GM12878 (cell line): ENCODE measurements around the gene CHSY3. TPM values are rescaled to one million over a fixed set of nuclear protein-coding genes. Genes with fewer than 3 reads are reported as not detected.

ENCODE experiments used
- ATAC-seq: fragments of 200-7000 bp; cut with Tn5 transposase; 3 replicates; pipeline ENCODE4 v1.9.1; 2020; ENCODE audit warnings: mild to moderate bottlenecking, moderate library complexity
- BruUV-seq: library from RNA; stranded (reverse); fragments of 400-500 nt; replicated peaks from 2 replicates; lab custom pipeline; 2021; lab: Mats Ljungman, UMichigan
- CTCF ChIA-PET: fragments of 300-600 bp; sonication (Branson Sonifier 250); formaldehyde crosslinking; extraction: SDS; loops from one replicate; lab custom pipeline; 2021; ENCODE audit warnings: inconsistent platforms; lab: Yijun Ruan, JAX
- POLR2A ChIA-PET: fragments of 350-600 bp; formaldehyde crosslinking; extraction: SDS; loops from one replicate; lab custom pipeline; 2021; ENCODE audit warnings: inconsistent platforms; lab: Charles Lee
- RAD21 ChIA-PET: fragments of 300-600 bp; sonication (Branson Sonifier 250); formaldehyde crosslinking; loops from one replicate; lab custom pipeline; 2023; ENCODE audit warnings: antibody characterized with exemption; ENCODE audit not compliant: unreplicated experiment; lab: Charles Lee
- SMC1A ChIA-PET: fragments of 300-600 bp; sonication (Branson Sonifier 250); formaldehyde crosslinking; loops from one replicate; lab custom pipeline; 2023; ENCODE audit not compliant: unreplicated experiment, uncharacterized antibody; lab: Charles Lee
- DNase-seq: peaks from one replicate; pipeline ENCODE4 v3.0.0-alpha.2; 2011; ENCODE audit warnings: low read depth, low spot score
- FAIRE-seq: peaks from 3 replicates; lab custom pipeline; 2011; peaks lifted over from hg19 to GRCh38; lab: Jason Lieb, UNC
- H2AFZ ChIP-seq: 2 replicates; pipeline ENCODE4 v1.6.0; 2011; ENCODE audit warnings: low read depth, low read length, control low read depth; ENCODE audit not compliant: control insufficient read depth
- H3K27ac ChIP-seq: 2 replicates; pipeline ENCODE4 v1.5.1; 2011; ENCODE audit warnings: control low read depth; ENCODE audit not compliant: control insufficient read depth, insufficient read depth
- H3K27me3 ChIP-seq, 2 experiments: replicated peaks in 1 of 2; 2 replicates each; pipeline versions ENCODE4 v1.6.0 to v1.6.1; 2011; ENCODE audit warnings: low read length in 1 of 2; ENCODE audit not compliant: control insufficient read depth in 2 of 2, insufficient read depth in 2 of 2
- H3K36me3 ChIP-seq, 2 experiments: 2 replicates each; pipeline ENCODE4 v1.5.1; 2011; ENCODE audit warnings: low read length in 1 of 2; ENCODE audit not compliant: control insufficient read depth in 2 of 2, insufficient read depth in 2 of 2
- H3K4me1 ChIP-seq: 2 replicates; pipeline ENCODE4 v1.6.1; 2011; ENCODE audit warnings: mild to moderate bottlenecking, low read length, moderate library complexity, mixed read lengths; ENCODE audit not compliant: control insufficient read depth, insufficient read depth
- H3K4me2 ChIP-seq: 2 replicates; pipeline ENCODE4 v1.6.0; 2011; ENCODE audit warnings: control low read depth; ENCODE audit not compliant: control insufficient read depth, insufficient read depth
- H3K4me3 ChIP-seq: fragments of 200-600 bp; sonication (generic); 2 replicates; pipeline ENCODE4 v1.5.1; 2016
- H3K79me2 ChIP-seq: 2 replicates; pipeline ENCODE4 v1.6.0; 2011; ENCODE audit warnings: low read length; ENCODE audit not compliant: control insufficient read depth, insufficient read depth
- H3K9ac ChIP-seq: 2 replicates; pipeline ENCODE4 v1.8.0; 2011; ENCODE audit warnings: low read length, control low read depth, mixed read lengths; ENCODE audit not compliant: control insufficient read depth, insufficient read depth
- H3K9me3 ChIP-seq: replicated peaks from 3 replicates; pipeline ENCODE4 v1.5.1; 2011; ENCODE audit warnings: mild to moderate bottlenecking, low read length; ENCODE audit not compliant: control insufficient read depth, insufficient read depth
- H4K20me1 ChIP-seq: 2 replicates; pipeline ENCODE4 v1.6.0; 2011; ENCODE audit not compliant: control insufficient read depth, insufficient read depth
- ASH2L ChIP-seq: fragments of 300-600, 200-600 bp; sonication (generic); IDR thresholded peaks from 2 replicates; pipeline ENCODE4 v1.6.1; 2017; ENCODE audit warnings: low read depth, mild to moderate bottlenecking, borderline replicate concordance
- CREM ChIP-seq: IDR thresholded peaks from 2 replicates; pipeline ENCODE4 v1.6.1; 2014; ENCODE audit warnings: antibody characterized with exemption, low read depth
- IKZF2 ChIP-seq, 2 experiments: fragments of 450-650 bp; IDR thresholded peaks; 2 replicates each; pipeline ENCODE4 v1.6.1; 2017; ENCODE audit warnings: mild to moderate bottlenecking in 2 of 2, moderate library complexity in 2 of 2
- IRF5 ChIP-seq: fragments of 450-650 bp; IDR thresholded peaks from 2 replicates; pipeline ENCODE4 v1.6.1; 2017; ENCODE audit warnings: borderline replicate concordance
- JUND ChIP-seq: IDR thresholded peaks from 2 replicates; pipeline ENCODE4 v1.6.1; 2012; ENCODE audit warnings: low read depth, mild to moderate bottlenecking, low read length, improper control_type of control experiment, moderate library complexity
- KDM1A ChIP-seq: fragments of 200-600 bp; sonication (generic); IDR thresholded peaks from 2 replicates; pipeline ENCODE4 v1.6.1; 2016; ENCODE audit warnings: borderline replicate concordance
- MEF2A ChIP-seq: IDR thresholded peaks from 2 replicates; pipeline ENCODE4 v1.6.1; 2011; ENCODE audit warnings: low read depth, mild to moderate bottlenecking, low read length, moderate library complexity; ENCODE audit not compliant: insufficient read depth
- NBN ChIP-seq: fragments of 450-650 bp; IDR thresholded peaks from 2 replicates; pipeline ENCODE4 v1.6.1; 2016
- POU2F2 ChIP-seq: IDR thresholded peaks from 3 replicates; pipeline ENCODE4 v1.6.1; 2011; ENCODE audit warnings: low read depth, mild to moderate bottlenecking, low read length, borderline replicate concordance
- TCF3 ChIP-seq: IDR thresholded peaks from 2 replicates; pipeline ENCODE4 v1.6.1; 2012; ENCODE audit warnings: low read depth, mild to moderate bottlenecking, low read length, borderline replicate concordance; ENCODE audit not compliant: insufficient read depth
- WRNIP1 ChIP-seq: IDR thresholded peaks from 2 replicates; pipeline ENCODE4 v1.6.1; 2011; ENCODE audit warnings: low read depth, low read length, improper control_type of control experiment, borderline replicate concordance
- ZNF274 ChIP-seq: IDR thresholded peaks from one replicate; pipeline ENCODE4 v1.8.0; 2011; ENCODE audit not compliant: insufficient read length, insufficient read depth
- ZNF622 ChIP-seq: fragments of 450-650 bp; IDR thresholded peaks from 2 replicates; pipeline ENCODE4 v1.6.1; 2017; ENCODE audit warnings: mild to moderate bottlenecking, inconsistent platforms
- in situ Hi-C: fragments of 300-500 bp; cut with MboI; formaldehyde crosslinking; loops from 9 replicates; pipeline ENCODE4 v1.14.3; 2018; ENCODE audit warnings: mixed read lengths
- intact Hi-C: fragments of 100-400 bp; cut with micrococcal nuclease; formaldehyde crosslinking; loops from one replicate; pipeline ENCODE4 v1.14.2; 2022; ENCODE audit not compliant: unreplicated experiment
- polyA plus RNA-seq, 11 experiments: library from polyadenylated mRNA; depleted of rRNA in 4 of 11; unstranded in 6 of 11; stranded (reverse) in 5 of 11; fragments of >200 nt; fragmentation: Nextera tagmentation in 4 of 11; fragmentation: Illumina TruSeq in 1 of 11; extraction: Ambion mirVana in 4 of 11; extraction: Trizol in 1 of 11; gene quantifications; 1 replicate in 1 of 11; 2 replicates in 10 of 11; pipeline versions ENCODE4 v1.2.1 to v1.2.3, GENCODE V29; 2011 to 2016; ENCODE audit warnings: inconsistent platforms in 2 of 11, missing spikeins in 2 of 11, low read depth in 1 of 11
- total RNA-seq, 4 experiments: library from RNA; depleted of rRNA in 3 of 4; stranded (reverse); fragments of >200 nt in 3 of 4; fragmentation: Illumina TruSeq in 1 of 4; extraction: Trizol in 1 of 4; gene quantifications; 2 replicates each; pipeline versions ENCODE4 v1.2.1 to v1.2.3, GENCODE V29; 2013 to 2021

The CHSY3 gene
- total and polyA plus RNA-seq, 10 of the 15 experiments (the other 5 are each of a cell fraction or from before 2014, with no cell fraction given), result not detected

GRCh38 chr5:130037905-130038304 is 133.6 kb downstream of the CHSY3 start:
- no peaks in the 10 kb centered on the region for H3K9me3 ChIP-seq
- ChIA-PET POLR2A (no interaction called here), CTCF (no interaction called here), RAD21 (no interaction called here), SMC1A (no interaction called here)
- H4K20me1 ChIP-seq, result no peaks in the 10 kb centered on the region
- H3K4me2 ChIP-seq, result no peak overlapping the region
- TF ChIP-seq TCF3 (no peak), MEF2A (no peak), CREM (no peak), KDM1A (no peak), POU2F2 (no peak), WRNIP1 (no peak), ZNF274 (no peak), IRF5 (no peak), NBN (no peak), ZNF622 (no peak), JUND (no peak), IKZF2 (IDR thresholded peaks at IDR 0.05) (no peak), ASH2L (no peak)
- intact Hi-C loops (no loop called here), in situ Hi-C loops (no loop called here)
- no peaks in the 10 kb centered on the region for H3K36me3 ChIP-seq
- no peak overlapping the region for H3K4me3 ChIP-seq
- DNase-seq (no peak), FAIRE-seq (no peak), ATAC-seq (no peak)
- no peak overlapping the region for H3K27ac ChIP-seq
- no peaks in the 10 kb centered on the region for H3K27me3 ChIP-seq
- H3K4me1 ChIP-seq, result no peaks in the 10 kb centered on the region
- H2AFZ ChIP-seq, result no peak overlapping the region
- H3K9ac ChIP-seq, result no peak overlapping the region
- no peaks in the 10 kb centered on the region for H3K79me2 ChIP-seq
- BruUV-seq, result no TSS peak
